HL-60/S4 (cell line): Measurements from ENCODE around the gene COX4I1.

Experiments used
- in situ Hi-C: fragments of 300-500 bp; cut with MboI; formaldehyde crosslinking; loops from 2 replicates; pipeline ENCODE4 v1.14.3; 2022; ENCODE audit warnings: low sequenced_read_pairs

The COX4I1 gene

GRCh38 chr16:85799497-85800320 is at the start of gene COX4I1, which contains the start of gene EMC8:
Gene COX4I1, plus strand, starts transcription at chr16:85799695. Its CDS starts 1,511 bp downstream, at chr16:85801206.
Gene EMC8, minus strand, starts transcription at chr16:85799544. Its CDS starts 249 bp downstream, at chr16:85799295.
- in situ Hi-C loops, result loop anchor here (25.0 kb wide), 2 partner anchors 112 to 713 kb away; partner anchors contain the start of genes FOXF1 and GINS2

DNA sequence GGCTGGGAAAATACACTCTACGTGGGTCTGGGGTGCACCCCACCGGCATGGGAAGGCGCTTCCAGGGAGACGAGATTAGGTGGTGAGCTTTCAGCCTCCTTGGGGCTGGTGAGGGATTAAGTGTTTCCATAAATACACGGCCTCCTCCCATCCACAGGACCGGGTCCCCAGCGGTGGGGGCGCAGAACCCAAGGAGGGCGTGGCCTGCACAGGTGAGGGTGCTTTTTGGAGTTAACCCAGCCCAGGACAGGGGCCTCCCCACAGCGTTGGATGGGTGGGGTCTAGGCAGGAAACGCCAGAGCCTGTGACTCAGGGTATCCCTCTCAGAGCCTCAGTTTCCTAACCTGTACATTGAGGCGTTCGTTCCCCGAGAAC is 49.7 kb upstream of the COX4I1 start:
- in situ Hi-C loops, result no loop called here

DNA sequence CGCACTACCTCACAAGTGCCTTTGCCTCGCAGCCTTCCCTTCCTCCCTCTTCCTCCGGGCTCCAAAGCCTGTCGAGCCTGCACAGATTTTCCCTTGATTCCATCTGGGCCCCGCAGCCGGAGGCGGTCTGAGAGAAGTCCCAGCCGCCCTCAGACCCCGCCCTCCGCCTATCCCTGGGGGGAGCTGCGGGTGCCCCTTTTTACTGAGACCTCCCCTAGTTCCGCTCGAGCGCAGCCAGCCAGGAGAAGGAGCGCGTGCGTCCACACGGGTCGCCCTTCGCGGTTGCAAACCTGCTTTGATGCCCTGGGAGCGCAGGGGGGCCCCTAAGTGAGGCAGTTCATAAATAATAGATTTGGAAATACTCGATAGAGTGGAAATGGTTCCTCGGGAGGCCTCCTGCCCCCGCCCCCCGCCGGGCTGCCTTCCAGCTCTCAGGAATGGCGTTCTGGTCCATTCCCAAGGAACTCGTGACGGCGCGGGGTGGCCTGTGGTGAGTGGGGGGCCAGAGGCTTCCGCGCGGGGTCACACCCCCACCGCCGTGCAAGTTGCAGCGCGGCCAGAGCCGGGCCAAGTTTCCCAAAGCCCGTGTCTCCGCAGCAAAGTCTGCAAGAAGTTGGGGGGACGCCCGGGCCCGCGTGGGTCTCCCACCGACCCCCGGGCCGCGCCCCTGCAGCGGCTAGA is 49.2 kb upstream of the COX4I1 start:
- in situ Hi-C loops, result no loop called here

DNA sequence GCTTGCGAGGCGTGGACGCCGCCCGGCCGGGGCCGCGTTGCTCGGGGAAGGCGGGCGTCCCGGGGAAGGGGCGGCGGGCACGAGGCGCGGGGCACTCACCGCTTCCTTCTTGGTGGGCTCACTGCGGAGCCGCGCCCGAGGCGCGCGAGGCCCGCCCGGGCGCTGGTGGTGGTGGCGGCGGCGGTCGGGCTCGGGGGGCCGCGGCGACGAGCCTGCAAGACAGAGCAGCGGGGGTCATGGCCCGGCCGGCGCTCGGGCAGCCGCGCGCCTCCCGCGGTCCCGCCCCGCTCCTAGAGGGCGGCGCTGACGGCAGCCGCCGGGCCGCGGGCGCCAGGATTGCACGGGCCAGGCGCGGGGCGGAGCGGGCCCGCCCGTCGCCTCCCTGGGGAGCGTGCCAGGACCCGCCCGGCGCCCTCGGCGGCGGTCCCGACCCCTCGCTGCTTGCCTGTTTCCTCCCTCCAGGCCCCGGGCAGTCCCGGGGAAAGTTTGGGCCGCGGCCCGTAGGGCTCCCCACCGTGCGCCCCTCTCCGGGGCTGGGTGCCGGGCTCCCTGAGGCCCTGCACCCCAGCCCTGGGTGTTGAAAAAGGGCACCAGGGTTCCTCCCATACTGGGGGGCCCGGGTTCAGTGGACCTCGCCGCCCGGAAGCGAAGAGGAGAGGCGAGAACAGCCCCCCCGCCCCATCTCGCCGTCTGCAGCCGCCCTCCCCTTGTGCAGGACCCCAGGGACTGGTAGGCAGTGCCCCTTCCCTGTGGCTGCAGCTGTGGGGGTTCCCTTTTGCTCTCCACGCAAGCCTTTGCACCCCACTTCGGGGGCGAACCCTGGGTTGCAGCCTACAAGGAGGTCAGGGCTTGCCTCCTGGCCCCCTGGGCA is 48.4 kb upstream of the COX4I1 start, which contains the start of gene C16orf74:
TSS of gene C16orf74 (minus strand) at position 270 of the 871 bp plus-strand sequence. CDS start 15,879 bp downstream, outside the sequence.
- in situ Hi-C loops, result no loop called here

GRCh38 chr16:85751698-85752501 is 47.6 kb upstream of the COX4I1 start:
- in situ Hi-C loops, result no loop called here

DNA sequence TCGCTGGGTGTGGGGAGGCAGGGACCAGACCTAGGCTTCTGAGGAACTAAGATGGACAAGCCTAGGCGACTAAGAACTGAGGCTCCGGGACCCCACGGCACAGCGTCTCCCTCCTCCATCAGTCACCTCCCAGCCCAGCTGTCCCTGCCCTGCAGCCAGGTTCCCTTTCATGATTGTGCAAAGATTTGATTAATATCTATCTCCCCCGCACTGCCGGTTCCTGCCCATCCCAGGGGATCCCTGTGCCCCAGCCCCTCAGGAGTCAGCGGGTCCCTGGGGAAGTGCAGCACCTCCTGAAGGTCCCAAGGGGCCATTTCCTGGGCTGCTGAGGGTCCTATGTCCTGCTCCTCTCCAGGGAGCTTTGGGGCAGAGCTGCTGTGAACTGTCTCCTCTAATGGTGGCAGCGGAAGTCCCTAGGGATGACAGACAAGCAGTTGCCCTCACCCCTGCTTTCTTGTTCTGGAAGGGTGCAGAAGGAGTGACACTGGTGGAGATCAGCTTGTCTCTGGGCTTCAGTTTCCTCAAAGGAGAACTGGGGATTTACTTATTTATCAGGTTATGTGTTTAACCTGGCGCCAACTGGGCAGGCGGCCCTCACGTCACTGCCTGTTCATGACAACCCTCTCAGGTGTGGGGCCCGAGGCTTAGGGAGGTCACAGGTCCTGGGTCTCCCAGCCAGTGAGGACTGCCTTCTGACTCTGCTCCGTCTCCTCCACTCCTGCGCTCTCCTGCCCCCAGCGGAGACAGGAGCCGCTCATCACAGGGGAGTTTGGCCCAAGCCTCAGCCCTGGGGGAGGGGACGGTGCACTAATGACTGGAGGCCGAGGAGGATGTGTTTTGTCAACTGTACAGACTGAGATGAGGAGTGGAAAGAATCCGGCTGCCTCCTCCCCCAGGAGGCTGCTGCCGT is 46.7 kb upstream of the COX4I1 start:
- in situ Hi-C loops, result no loop called here

- in situ Hi-C loops, result no loop called here
These were observed 45.9 kb upstream of the COX4I1 start for GRCh38 chr16:85753559-85753958.

DNA sequence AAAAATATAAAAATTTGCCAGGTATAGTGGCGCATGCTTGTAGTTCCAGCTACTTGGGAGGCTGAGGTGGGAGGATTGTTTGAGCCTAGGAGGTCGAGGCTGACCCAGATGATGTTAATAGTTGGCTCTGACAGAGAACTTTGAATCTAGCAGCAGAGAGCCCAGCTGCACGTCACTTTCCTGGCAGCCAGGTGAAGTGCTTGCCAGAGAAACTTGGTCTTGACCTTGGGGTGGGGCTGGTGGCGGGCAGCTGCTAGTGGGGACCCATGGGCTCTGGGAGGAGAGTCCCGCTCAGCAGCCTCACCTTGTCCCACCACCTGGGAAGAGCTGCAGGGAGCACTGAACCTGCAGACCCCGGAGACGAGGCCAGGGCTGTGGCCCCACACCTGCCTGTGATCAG is 45.5 kb upstream of the COX4I1 start:
- in situ Hi-C loops, result no loop called here

- in situ Hi-C loops, result no loop called here
These were observed 45.1 kb upstream of the COX4I1 start for GRCh38 chr16:85754413-85754812.

GRCh38 chr16:85755929-85756768 is 43.3 kb upstream of the COX4I1 start:
- in situ Hi-C loops, result no loop called here

GRCh38 chr16:85757341-85757822 is 42.1 kb upstream of the COX4I1 start:
- in situ Hi-C loops, result no loop called here

- in situ Hi-C loops, result no loop called here
These were observed 40.4 kb upstream of the COX4I1 start for GRCh38 chr16:85759136-85759535.

GRCh38 chr16:85759631-85760419 is 39.7 kb upstream of the COX4I1 start:
- in situ Hi-C loops, result no loop called here

DNA sequence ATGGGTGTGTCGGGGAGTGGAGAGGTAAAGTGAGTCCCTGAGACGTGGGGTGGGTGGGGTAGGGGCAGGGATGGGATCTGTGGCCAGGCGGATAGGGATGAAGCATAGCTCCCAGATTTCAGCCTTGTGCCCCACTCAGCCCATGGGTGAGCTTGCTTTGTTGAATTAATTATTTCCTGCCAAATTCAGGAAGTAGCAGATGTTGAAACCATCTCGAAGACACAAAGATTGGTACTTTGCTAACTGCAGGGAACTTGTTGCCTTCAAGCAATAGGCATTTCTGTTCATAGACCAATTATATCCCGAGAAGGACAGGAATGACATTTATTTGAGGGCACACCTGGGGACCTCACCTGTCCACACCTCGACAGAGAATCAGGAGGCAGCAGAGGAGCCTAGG is 37.6 kb upstream of the COX4I1 start:
- in situ Hi-C loops, result no loop called here

- in situ Hi-C loops, result no loop called here
These were observed 36.5 kb upstream of the COX4I1 start for GRCh38 chr16:85762970-85763369.

- in situ Hi-C loops, result no loop called here
These were observed 35.9 kb upstream of the COX4I1 start for GRCh38 chr16:85763616-85764015.

GRCh38 chr16:85765211-85765610 is 34.3 kb upstream of the COX4I1 start:
- in situ Hi-C loops, result no loop called here
